Mesothelial cell of epicardium (in vitro differentiated cells): ENCODE data around the gene ITGBL1. TPM values are rescaled to one million over a fixed set of nuclear protein-coding genes. Genes with fewer than 3 reads are reported as not detected.

Source experiments
- DNase-seq, 2 experiments: peaks; one replicate each; pipeline ENCODE4 v3.0.0; 2021; ENCODE audit warnings: low spot score in 2 of 2; ENCODE audit not compliant: unreplicated experiment in 2 of 2
- H3K27ac Mint-ChIP-seq: 2 replicates; pipeline ENCODE4 v1.8.0; 2021; ENCODE audit warnings: mixed read lengths
- H3K27me3 Mint-ChIP-seq: 2 replicates; pipeline ENCODE4 v1.8.0; 2021; ENCODE audit warnings: low read depth, mixed read lengths
- H3K36me3 Mint-ChIP-seq: 2 replicates; pipeline ENCODE4 v1.8.0; 2021; ENCODE audit warnings: mixed read lengths
- H3K4me1 Mint-ChIP-seq: 2 replicates; pipeline ENCODE4 v1.8.0; 2021; ENCODE audit warnings: mixed read lengths
- H3K4me3 Mint-ChIP-seq: 2 replicates; pipeline ENCODE4 v1.8.0; 2021; ENCODE audit warnings: mild to moderate bottlenecking, moderate library complexity, mixed read lengths
- H3K9me3 Mint-ChIP-seq: 2 replicates; pipeline ENCODE4 v1.8.0; 2021; ENCODE audit warnings: mixed read lengths
- total RNA-seq: library from RNA; stranded (reverse); gene quantifications from 3 replicates; pipeline ENCODE4 v1.2.1, GENCODE V29; 2021
- TF ChIP-seq, protein P1 (sequence below): fragments of 200-600 bp; sonication (generic); IDR thresholded peaks from one replicate; pipeline ENCODE4 v1.5.0; 2021; ENCODE audit warnings: antibody characterized with exemption; ENCODE audit not compliant: unreplicated experiment

Gene ITGBL1
- total RNA-seq, 1 donor from 2014 or later, result 0.07 TPM

DNA sequence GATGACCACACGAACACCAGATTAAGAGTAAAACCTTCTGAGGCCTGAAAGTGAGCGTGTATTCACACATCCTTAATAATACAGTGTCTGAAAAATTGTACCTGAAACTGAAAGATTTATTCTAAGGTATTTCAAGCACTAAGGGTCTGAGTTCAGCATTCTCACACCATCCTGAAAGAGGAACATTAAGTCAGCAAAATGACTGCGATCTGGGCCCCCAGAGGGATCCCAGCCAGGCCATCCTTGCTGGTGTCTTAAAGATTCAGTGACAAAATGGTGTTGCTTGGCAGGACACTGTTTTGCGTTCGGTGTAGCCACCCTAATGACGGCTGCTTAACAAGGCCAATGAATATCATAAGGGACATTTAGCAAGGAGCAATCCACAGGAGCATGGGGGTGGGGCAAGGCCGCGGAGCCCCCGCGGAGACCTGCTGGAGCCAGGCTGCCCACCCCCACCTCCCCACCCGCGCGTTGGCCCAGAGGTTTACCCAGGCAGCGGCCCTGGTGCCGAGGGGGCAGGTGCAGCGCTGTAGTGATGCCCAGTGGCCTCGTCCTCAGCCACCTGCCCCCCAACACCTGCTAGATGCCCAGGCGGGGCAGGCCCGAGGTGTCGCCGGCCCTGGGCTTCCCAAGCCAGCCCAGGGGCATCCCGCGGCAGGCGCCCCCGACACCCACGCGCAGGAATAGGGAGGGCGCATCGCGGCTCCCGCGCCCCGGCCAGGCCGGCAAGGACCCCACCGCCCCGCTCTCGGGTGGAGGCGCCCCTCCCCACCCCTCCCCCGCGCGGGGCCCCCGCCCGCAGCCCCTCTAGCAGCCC is 36.9 kb upstream of the ITGBL1 start:
- Mint-ChIP-seq H3K4me1 (peaks cover 22% of the 10 kb centered on the region), H3K4me3 (peak overlapping the region; percentile 60), H3K36me3 (no peaks in the 10 kb centered on the region), H3K27me3 (peaks cover 45% of the 10 kb centered on the region), H3K9me3 (no peaks in the 10 kb centered on the region), H3K27ac (no peak overlapping the region)
- DNase-seq, result no peak
- TF ChIP-seq, protein P1, sequence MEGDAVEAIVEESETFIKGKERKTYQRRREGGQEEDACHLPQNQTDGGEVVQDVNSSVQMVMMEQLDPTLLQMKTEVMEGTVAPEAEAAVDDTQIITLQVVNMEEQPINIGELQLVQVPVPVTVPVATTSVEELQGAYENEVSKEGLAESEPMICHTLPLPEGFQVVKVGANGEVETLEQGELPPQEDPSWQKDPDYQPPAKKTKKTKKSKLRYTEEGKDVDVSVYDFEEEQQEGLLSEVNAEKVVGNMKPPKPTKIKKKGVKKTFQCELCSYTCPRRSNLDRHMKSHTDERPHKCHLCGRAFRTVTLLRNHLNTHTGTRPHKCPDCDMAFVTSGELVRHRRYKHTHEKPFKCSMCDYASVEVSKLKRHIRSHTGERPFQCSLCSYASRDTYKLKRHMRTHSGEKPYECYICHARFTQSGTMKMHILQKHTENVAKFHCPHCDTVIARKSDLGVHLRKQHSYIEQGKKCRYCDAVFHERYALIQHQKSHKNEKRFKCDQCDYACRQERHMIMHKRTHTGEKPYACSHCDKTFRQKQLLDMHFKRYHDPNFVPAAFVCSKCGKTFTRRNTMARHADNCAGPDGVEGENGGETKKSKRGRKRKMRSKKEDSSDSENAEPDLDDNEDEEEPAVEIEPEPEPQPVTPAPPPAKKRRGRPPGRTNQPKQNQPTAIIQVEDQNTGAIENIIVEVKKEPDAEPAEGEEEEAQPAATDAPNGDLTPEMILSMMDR, result no peak

GRCh38 chr13:101416181-101417042 is 36.1 kb upstream of the ITGBL1 start, which contains the start of gene NALCN:
NALCN (minus strand) TSS chr13:101416508; CDS start chr13:101399126, 17,382 bp downstream.
- DNase-seq, result peak in 1 of 2 experiments; percentile 56
- Mint-ChIP-seq H3K27ac (peak within 1 kb of the TSS; percentile 25), H3K27me3 (peaks cover 42% of the 10 kb centered on the region), H3K9me3 (peaks cover 5% of the 10 kb centered on the region), H3K36me3 (no peaks in the 10 kb centered on the region), H3K4me3 (peak within 1 kb of the TSS; percentile 77), H3K4me1 (peaks cover 22% of the 10 kb centered on the region)
- TF ChIP-seq, protein P1, result no peak

DNA sequence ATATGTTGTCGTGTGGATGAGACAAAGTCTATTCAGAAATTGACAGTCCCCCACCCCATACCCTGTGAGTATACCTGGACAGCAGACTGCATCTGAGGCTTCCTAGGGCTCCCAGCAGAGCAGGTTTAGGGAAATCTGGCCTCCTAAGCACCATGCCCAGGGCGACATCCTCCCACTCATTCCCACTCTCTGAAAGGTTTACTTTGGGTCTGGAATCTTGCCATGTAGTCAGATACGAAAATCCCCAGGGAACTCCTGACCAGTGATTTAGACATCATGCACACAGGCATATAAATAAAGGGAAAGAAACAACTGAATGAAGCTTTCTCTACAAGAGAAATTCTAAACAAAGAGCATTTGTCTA is 35.5 kb upstream of the ITGBL1 start:
- Mint-ChIP-seq H3K27me3 (peaks cover 39% of the 10 kb centered on the region), H3K9me3 (peaks cover 5% of the 10 kb centered on the region), H3K4me1 (peaks cover 21% of the 10 kb centered on the region), H3K36me3 (no peaks in the 10 kb centered on the region), H3K27ac (no peak overlapping the region), H3K4me3 (peak overlapping the region; percentile 77)
- TF ChIP-seq, protein P1, result no peak
- no peak for DNase-seq

GRCh38 chr13:101417501-101417900 is 35.0 kb upstream of the ITGBL1 start:
- Mint-ChIP-seq H3K27ac (no peak overlapping the region), H3K4me1 (peaks cover 16% of the 10 kb centered on the region), H3K36me3 (no peaks in the 10 kb centered on the region), H3K9me3 (peaks cover 5% of the 10 kb centered on the region), H3K27me3 (peaks cover 37% of the 10 kb centered on the region), H3K4me3 (no peak overlapping the region)
- DNase-seq, result no peak
- TF ChIP-seq, protein P1, result no peak

- Mint-ChIP-seq H3K9me3 (peaks cover 5% of the 10 kb centered on the region), H3K27me3 (peaks cover 13% of the 10 kb centered on the region), H3K36me3 (no peaks in the 10 kb centered on the region), H3K4me1 (no peaks in the 10 kb centered on the region), H3K27ac (no peak overlapping the region), H3K4me3 (no peak overlapping the region)
- TF ChIP-seq, protein P1, result no peak
- no peak for DNase-seq
These were observed 28.6 kb upstream of the ITGBL1 start for GRCh38 chr13:101423872-101424271.
